RWPE1 (cell line): Measurements from ENCODE around the gene STAT6.

ENCODE experiments used
- CTCF ChIA-PET: fragments of 350-600 bp; sonication (Branson Sonifier 250); formaldehyde crosslinking; extraction: SDS; loops from one replicate; lab custom pipeline; 2021; lab: Yijun Ruan, JAX
- POLR2A ChIA-PET: fragments of 400-600 bp; formaldehyde crosslinking; extraction: SDS; loops from one replicate; lab custom pipeline; 2020; ENCODE audit warnings: antibody characterized with exemption; ENCODE audit not compliant: low non-redundant PET; lab: Yijun Ruan, JAX
- DNase-seq: peaks from one replicate; pipeline ENCODE4 v3.0.0; 2012; ENCODE audit warnings: low spot score
- H3K27ac ChIP-seq: fragments of 450-650 bp; 2 replicates; pipeline ENCODE4 v1.5.1; 2017
- TF ChIP-seq, protein P1 (sequence below): fragments of 450-650 bp; conservative IDR thresholded peaks from 2 replicates; pipeline ENCODE4 v1.5.1; 2017; ENCODE audit warnings: low read depth, mild to moderate bottlenecking

Gene STAT6

DNA sequence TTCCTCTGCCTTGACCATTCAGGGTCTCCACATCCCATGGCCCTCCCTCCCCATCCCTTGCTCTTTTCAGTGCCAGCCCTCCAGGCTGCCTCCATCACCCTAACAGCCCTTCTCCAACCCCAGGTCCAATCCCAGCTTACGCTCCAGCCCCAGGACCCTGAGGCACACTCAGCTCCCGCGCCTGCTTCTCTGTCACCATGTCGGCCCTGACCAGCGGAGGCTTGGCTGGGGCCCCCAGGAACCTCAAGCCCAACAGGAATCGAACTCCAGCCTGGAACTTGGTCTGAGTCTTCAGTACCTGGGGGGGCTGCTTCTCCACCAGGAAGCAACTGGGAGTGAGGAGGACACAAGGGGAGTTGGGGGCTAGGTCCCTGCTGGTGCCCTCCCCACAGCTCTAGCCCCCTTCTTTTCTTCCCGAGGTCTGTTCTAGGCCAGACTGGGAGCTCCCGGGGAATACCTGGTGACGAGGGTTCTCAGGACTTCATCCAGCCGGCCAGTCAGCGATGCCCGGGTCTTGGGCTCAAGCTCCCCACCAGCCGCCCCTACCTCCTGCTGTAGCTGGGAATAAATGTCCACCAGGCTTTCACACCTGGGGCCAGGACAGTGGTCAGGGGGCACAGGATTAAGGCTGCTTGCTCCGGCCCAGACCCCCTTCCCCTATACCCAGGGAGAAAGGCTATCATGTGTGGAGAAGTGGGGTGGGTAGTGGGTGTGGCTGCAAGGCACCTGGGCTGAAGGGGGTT lies 6.0 kb downstream of the STAT6 start:
- no peak for DNase-seq
- H3K27ac ChIP-seq = peak overlapping the region; percentile 41
- POLR2A ChIA-PET = interaction anchor here (1.0 kb wide), 1 partner anchor 9 kb away, joined by 3 read pairs; no protein-coding TSS in a partner anchor
- TF ChIP-seq, protein P1, sequence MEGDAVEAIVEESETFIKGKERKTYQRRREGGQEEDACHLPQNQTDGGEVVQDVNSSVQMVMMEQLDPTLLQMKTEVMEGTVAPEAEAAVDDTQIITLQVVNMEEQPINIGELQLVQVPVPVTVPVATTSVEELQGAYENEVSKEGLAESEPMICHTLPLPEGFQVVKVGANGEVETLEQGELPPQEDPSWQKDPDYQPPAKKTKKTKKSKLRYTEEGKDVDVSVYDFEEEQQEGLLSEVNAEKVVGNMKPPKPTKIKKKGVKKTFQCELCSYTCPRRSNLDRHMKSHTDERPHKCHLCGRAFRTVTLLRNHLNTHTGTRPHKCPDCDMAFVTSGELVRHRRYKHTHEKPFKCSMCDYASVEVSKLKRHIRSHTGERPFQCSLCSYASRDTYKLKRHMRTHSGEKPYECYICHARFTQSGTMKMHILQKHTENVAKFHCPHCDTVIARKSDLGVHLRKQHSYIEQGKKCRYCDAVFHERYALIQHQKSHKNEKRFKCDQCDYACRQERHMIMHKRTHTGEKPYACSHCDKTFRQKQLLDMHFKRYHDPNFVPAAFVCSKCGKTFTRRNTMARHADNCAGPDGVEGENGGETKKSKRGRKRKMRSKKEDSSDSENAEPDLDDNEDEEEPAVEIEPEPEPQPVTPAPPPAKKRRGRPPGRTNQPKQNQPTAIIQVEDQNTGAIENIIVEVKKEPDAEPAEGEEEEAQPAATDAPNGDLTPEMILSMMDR = no peak
- CTCF ChIA-PET = interaction anchor here (0.5 to 0.7 kb wide), 2 partner anchors 16 to 57 kb away, joined by 3 read pairs; no protein-coding TSS in a partner anchor

DNA sequence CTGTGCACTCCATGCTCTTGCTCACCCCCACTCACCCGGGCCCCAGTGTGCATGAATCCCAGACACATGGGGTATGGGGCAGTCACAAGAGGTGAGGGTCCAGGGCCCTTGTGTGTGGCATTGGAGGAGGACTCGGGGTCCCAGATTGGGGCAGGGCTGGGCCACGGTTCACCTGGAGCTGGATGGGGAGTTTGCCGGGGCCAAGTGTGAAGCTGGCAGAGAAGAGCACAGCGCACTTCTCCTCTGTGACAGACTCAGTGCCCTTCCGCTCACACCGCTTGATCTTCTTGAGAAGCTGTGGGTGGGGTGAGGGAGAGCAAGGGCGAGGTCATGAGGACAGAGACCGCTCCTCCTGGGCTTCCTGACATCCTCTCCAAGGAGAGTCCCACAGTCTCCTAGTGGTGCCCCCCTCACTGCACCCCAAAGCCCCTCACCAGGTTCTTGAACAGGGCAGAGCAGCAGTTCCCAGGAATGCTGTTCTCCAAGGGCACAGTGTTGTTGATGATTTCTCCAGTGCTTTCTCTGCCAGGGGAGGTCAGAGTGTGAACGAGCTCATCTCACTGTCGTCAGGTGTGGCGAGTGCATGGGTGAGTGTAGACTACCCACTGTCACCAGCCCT lies 6.8 kb downstream of the STAT6 start:
- peak overlapping the region; percentile 41 for H3K27ac ChIP-seq
- TF ChIP-seq, protein P1 = no peak
- POLR2A ChIA-PET = interaction anchor here (0.6 to 1.0 kb wide), 2 partner anchors 9 to 13 kb away, joined by 3 to 4 read pairs; no protein-coding TSS in a partner anchor
- DNase-seq = no peak
- CTCF ChIA-PET = interaction anchor here (0.5 kb wide), 1 partner anchor 41 kb away, joined by 4 read pairs; no protein-coding TSS in a partner anchor

DNA sequence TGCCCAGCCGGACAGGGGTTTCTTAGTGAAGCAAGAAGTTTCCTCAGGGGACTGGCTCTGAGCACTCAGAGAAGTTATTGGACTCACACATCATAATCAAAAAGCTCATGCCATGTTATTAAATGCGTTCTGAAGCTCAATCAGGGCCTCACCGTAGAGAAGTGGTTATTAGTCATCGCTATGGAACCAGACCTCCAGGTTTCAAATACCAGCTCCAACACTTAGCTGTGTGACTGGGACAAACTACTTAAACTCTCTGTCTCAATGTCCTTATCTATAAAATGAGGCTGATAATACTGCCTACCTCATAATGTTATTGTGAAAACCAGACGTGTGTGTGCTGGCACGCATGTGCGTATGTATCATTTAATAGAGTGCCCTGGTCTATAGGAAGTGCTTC lies 7.3 kb downstream of the STAT6 start:
- TF ChIP-seq, protein P1 = no peak
- ChIA-PET POLR2A (no interaction called here), CTCF (interaction anchor here (0.5 kb wide), 1 partner anchor 41 kb away, joined by 4 read pairs; no protein-coding TSS in a partner anchor)
- no peak for DNase-seq
- H3K27ac ChIP-seq = peak overlapping the region; percentile 52

DNA sequence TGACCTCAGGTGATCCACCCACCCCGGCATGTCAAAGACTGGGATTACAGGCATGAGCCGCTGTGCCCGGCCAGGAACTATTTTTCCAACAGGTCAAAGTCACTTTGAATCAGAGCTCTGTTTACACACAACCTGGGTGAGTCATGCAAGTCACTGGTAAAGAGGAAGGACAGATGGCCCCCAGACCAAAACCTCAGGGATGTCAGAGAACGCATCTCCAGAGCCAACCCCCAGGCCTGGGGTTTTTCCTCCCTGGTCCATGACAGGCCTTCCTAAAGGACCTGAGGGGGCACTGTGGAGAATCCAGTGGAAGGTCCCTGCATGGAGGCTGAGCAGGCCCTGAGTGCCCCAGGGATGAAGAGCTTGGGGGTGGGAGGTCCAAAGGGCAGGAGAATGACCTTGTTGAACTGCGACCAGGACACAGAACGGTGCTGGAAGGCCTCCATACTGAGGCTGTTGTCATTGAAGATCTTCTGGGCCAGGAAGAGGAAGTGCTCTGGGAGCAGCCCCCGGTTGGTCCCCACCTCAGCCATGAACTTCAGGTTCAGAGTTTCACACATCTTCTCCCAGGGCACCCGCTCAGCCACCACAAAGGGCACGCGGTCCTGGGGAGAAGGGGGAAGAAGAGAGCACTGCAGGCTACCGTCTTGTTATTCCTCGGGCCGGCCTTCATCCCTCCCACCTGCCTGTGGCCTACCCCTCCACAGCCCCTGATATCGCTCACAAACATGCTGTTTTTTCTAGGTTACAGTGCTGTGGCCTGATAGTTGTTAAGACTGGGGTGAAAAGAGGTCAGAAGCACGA lies 9.1 kb downstream of the STAT6 start:
- DNase-seq = no peak
- POLR2A ChIA-PET = interaction anchor here (1.5 kb wide), 1 partner anchor 10 kb away, joined by 3 read pairs; no protein-coding TSS in a partner anchor
- H3K27ac ChIP-seq = peak overlapping the region; percentile 52
- CTCF ChIA-PET = interaction anchor here (0.6 to 1.0 kb wide), 2 partner anchors 73 to 925 kb away, joined by 3 to 5 read pairs; no protein-coding TSS in a partner anchor
- TF ChIP-seq, protein P1 = no peak

DNA sequence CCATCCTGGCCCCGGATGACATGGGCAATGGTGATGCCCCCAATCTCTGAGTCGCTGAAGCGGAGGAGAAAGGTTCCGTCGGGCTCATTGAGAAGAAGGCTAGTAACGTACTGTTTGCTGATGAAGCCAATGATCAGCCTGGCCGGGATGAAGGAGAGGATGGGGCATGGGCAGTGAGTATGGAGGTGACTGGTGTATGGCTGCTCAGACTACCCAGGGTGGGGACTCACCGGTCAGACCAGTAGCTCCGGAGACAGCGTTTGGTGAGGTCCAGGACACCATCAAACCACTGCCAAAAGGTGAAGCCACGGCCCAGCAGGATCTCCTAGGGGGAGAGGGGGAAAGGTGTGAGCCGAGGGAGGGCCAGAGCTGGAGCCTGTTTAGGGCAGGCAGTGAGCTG lies 11.4 kb downstream of the STAT6 start:
- POLR2A ChIA-PET = interaction anchor here (1.4 kb wide), 1 partner anchor 12 kb away, joined by 3 read pairs; no protein-coding TSS in a partner anchor
- CTCF ChIA-PET = interaction anchor here (0.6 to 0.7 kb wide), 2 partner anchors 87 to 140 kb away, joined by 4 to 8 read pairs; no protein-coding TSS in a partner anchor
- TF ChIP-seq, protein P1 = no peak
- H3K27ac ChIP-seq = peak overlapping the region; percentile 60
- DNase-seq = no peak
